ENCODE data around the gene WFDC9. TPM values are rescaled to one million over a fixed set of nuclear protein-coding genes. Genes with fewer than 3 reads are reported as not detected.

The WFDC9 gene
- total RNA-seq, 1 experiment from 2014 or later: not detected

GRCh38 chr20:45576995-45577394, 54.1 kb downstream of the WFDC9 start:
- Mint-ChIP-seq H3K27me3 (ENCODE audit: low read depth) (peaks cover 2% of the 10 kb centered on the region; the same call in 1 of the 2 replicates), H3K27ac (no peak overlapping the region; a peak in 1 of 7 replicates), H3K4me1 (peaks cover 31 to 35% of the 10 kb centered on the region in 2 experiments), H3K4me3 (no peak overlapping the region), H3K9me3 (no peaks in the 10 kb centered on the region; a peak in 1 of 5 replicates), H3K36me3 (ENCODE audit: insufficient read depth in 1 of 3, low read depth in 3 of 3) (no peaks in the 10 kb centered on the region)
- Histone ChIP-seq H2BK12ac (ENCODE audit: insufficient read length, low read depth, low read length) (no peak overlapping the region), H2AK5ac (ENCODE audit: insufficient read length, low read length) (no peak overlapping the region), H3K9ac (ENCODE audit: extremely low read depth, insufficient read length, low read length) (no peak overlapping the region), H3K18ac (ENCODE audit: insufficient read length, low read depth, low read length) (no peak overlapping the region), H3K4ac (ENCODE audit: low read depth, low read length) (no peak overlapping the region), H3K23me2 (ENCODE audit: insufficient read length, low read depth, low read length, poor library complexity, severe bottlenecking) (no peaks in the 10 kb centered on the region), H2BK15ac (ENCODE audit: low read depth, low read length) (no peak overlapping the region), H3T11ph (ENCODE audit: low read length) (no peak overlapping the region), H3K4me1 (ENCODE audit: insufficient read depth, low read length) (peaks cover 5% of the 10 kb centered on the region; the same call in 1 of the 2 replicates), H3K27ac (ENCODE audit: insufficient read length, low read depth, low read length) (no peak overlapping the region), H4K5ac (ENCODE audit: insufficient read length, low read depth, low read length) (no peak overlapping the region), H3K4me2 (ENCODE audit: insufficient read depth, insufficient read length, low read length) (no peak overlapping the region), H4K8ac (replicated peaks; ENCODE audit: insufficient read length, low read depth, low read length) (no peak overlapping the region), H2BK5ac (ENCODE audit: insufficient read length, low read length) (no peak overlapping the region), H4K91ac (ENCODE audit: insufficient read length, low read depth, low read length) (no peak overlapping the region), H3K79me2 (ENCODE audit: insufficient read depth, low read length) (no peaks in the 10 kb centered on the region), H2BK120ac (ENCODE audit: low read depth, low read length, poor library complexity, severe bottlenecking) (no peak overlapping the region), H3K79me1 (ENCODE audit: insufficient read depth, low read depth, low read length, poor library complexity, severe bottlenecking) (no peaks in the 10 kb centered on the region), H3K27me3 (ENCODE audit: insufficient read depth, low read length) (no peaks in the 10 kb centered on the region), H3K9me3 (ENCODE audit: control insufficient read depth, low read depth, low read length) (no peaks in the 10 kb centered on the region), H3K23ac (ENCODE audit: insufficient read length, low read depth, low read length) (no peak overlapping the region), H2AFZ (ENCODE audit: low read length) (no peak overlapping the region), H3K14ac (ENCODE audit: insufficient read depth, low read length) (no peak overlapping the region), H4K20me1 (ENCODE audit: control insufficient read depth, insufficient read depth, insufficient read length) (no peaks in the 10 kb centered on the region), H3K56ac (ENCODE audit: insufficient read length, low read depth, low read length) (no peak overlapping the region), H2BK20ac (ENCODE audit: low read depth, low read length, poor library complexity, severe bottlenecking) (no peak overlapping the region)
- WGBS (ENCODE audit: extremely low coverage, insufficient read length, low lambda C conversion rate): no CpG with 5 or more reads among the region's 2 CpGs
- DNase-seq: no peak
- TF ChIP-seq CTCF (conservative IDR thresholded peaks at IDR 0.05): no peak
